SK-N-DZ (cell line): ENCODE data around the gene RABGAP1.

Source experiments
- small RNA-seq, 2 experiments: library from RNA; depleted of rRNA; stranded (forward); fragments of <200 nt; gene quantifications; one replicate each; pipeline ENCODE3, GENCODE V24; 2014

RABGAP1 gene

Small RNA genes within 50 kb of the gene (small RNA-seq; reads per million reads assigned to genes)
- gene GPR21 (0 reads per million in 2 experiments), gene RNY1P15 (0 to 0.13 reads per million in 2 experiments)
